Testis (tissue), 2 donors: ENCODE results near the gene TBX4.

Experiments
- CTCF ChIP-seq, 3 experiments: fragments of 450-650 bp in 2 of 3; fragments of 200-600 bp in 1 of 3; sonication (generic) in 1 of 3; IDR thresholded peaks; one replicate each; pipeline ENCODE4 v1.5.1; 2016 to 2019; ENCODE audit warnings: antibody characterized with exemption in 3 of 3, mild to moderate bottlenecking in 2 of 3, moderate library complexity in 1 of 3
- POLR2A ChIP-seq: fragments of 450-650 bp; IDR thresholded peaks from one replicate; pipeline ENCODE4 v1.6.1; 2017; ENCODE audit warnings: antibody characterized with exemption, mild to moderate bottlenecking, moderate library complexity

GRCh38 chr17:61420052-61420451 is 32.2 kb upstream of the TBX4 start:
- TF ChIP-seq CTCF (IDR thresholded peaks at IDR 0.05) (no peak), POLR2A (no peak)
